Astrocyte of the hippocampus (primary cell): Measurements from ENCODE around the gene DLD.
A peak's percentile ranks its signal among the peaks of the same experiment; 100 is the strongest.
"Not testable (repeated sequence)": the region's sequence is repeated elsewhere in the genome, so short reads cannot be mapped to it uniquely, and the experiment has no call there.

Experiments used
- DNase-seq: peaks from one replicate; pipeline ENCODE4 v3.0.0; 2011; ENCODE audit warnings: low read depth, low spot score

The DLD gene

DNA sequence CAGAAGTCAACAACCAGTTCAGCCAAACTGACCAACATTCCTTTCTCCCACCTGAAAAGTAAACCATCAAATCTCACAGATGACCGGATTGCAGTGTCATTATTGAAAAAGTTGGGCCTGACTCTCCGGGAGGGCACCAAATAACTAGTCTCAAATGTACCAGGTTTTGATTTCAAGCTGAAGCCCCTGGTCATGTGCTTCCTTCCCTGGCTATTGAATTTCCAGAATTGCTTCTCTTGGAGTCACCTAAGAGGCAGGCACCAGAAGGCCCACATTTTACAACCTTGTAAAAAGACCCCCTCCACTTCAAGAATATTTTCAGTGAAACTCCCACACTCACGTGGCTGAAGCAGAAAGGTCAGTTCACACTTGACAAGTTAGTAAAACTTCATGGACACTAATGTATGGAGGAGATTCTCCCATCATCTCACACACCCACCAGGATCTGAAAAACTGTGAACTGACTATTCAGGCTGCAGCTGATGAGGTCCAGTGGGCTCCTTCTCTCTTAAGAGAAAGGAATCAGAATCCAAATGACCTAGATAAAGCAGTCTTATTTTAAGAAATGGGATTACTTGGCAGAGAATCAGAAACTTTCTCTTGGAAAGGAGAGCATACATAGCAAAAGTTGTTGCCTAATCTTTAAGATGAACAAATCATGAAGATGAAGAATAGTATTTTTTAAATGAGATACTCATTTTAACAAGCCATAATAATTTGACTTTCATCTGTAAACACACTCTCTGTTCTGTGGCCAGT, 53.6 kb downstream of the DLD start:
- peak; percentile 43 for DNase-seq

- DNase-seq, result no peak
These were observed 54.3 kb downstream of the DLD start for GRCh38 chr7:107945332-107945731.

GRCh38 chr7:107946451-107946850, 55.5 kb downstream of the DLD start:
- DNase-seq, result peak; percentile 63

- DNase-seq, result no peak
These were observed 55.9 kb downstream of the DLD start for GRCh38 chr7:107946881-107947280.

- peak; percentile 90 for DNase-seq
These were observed 57.9 kb downstream of the DLD start for GRCh38 chr7:107948645-107949442.

DNA sequence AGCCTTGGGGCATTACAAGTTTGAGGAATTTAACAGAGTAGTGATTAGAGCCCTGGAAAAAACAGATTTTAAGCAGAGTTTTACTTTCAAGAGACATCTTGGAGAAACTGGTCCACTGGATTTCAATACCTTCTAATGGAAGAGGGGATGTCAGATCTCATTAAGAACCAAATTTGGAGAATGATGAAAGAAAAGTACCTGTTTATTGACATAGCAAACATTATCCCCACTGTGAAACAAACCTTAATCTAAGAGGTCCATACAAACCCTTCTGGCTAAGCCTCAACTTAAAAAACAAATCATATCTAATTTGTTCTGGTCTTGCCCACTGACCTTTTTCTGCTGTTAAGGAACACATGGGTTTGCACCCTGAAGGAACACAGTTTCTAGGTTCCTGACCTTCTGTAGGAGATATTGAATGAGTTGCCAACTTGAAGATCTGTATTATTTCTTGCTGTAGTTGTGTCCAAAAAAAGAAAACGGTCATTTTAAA, 58.5 kb downstream of the DLD start:
- no peak for DNase-seq

DNA sequence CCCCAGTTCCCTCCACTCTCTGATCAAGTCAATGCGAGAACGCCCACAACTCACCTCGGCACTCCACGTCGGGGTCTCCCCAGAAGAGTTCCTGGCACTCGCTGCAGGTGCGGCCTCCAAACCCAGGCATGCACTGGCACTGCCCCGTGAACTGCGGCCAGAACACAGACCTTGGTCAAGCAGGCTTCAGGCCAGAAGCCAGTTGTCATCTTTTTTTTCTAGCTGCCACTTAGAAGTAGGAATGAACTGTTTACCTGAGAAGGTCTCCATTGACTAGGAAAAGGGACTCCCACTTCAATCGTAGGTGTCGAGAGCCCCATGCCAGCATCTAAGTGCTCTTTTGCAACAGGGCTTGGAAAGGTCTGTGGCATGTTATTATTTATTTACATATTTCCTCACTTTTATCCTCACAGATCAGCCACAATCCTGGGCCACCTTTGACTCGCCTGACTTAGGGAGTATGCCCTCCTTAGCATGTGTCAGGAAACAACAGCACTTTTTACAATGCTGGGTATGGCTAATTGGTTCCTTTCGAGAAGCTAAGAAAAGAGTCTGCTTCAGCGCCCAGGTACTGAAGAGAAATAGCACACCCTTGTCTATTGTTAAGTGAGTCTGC, 60.3 kb downstream of the DLD start:
- no peak for DNase-seq

- no peak for DNase-seq
These were observed 60.9 kb downstream of the DLD start for GRCh38 chr7:107951896-107952295.

DNA sequence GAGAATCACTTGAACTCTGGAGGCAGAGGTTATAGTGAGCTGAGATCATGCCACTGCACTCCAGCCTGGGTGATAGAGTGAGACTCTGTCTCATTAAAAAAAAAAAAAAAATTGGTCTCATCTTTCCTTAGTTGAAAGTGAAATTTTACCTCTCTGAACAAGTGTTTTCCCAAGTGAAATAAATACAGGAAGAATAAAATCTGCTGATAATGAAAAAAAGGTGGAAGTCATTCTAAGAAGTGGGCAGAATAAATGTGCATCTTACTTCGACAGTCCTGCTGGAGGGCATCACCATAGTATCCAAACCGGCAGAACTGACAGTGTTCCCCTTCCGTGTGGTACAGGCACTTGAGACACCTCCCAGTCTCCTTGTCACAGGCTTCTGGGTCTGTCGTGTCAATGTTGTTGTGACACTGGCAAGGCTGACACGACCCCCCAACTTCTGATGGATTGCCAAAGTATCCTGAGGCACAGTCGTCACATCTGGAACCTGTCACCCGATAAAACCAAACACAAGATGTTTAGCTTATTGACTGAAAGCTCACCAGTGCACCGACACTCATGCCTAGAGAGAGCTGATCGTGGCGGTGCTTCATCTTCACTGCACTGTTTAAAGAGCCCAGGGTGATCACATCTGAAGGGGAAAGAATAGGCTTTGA, 62.4 kb downstream of the DLD start:
- no peak for DNase-seq

DNA sequence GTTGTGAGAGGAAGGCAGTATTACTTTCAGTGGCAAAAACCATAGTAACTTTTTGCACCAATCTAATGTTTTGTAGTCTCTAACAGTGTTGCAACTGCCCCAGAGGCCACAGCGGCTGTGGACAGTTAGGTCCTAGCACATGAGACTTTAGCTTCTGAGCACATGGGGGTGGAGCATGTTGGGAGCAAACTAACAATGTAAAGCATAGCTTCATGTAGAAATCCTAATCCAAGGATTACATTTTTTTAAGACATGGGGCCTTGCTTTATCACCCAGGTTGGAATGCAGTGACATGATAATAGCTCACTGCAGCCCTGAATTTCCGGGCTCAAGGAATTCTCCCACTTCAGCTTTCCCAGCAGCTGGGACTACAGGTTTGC, 62.9 kb downstream of the DLD start:
- DNase-seq, result no peak

DNA sequence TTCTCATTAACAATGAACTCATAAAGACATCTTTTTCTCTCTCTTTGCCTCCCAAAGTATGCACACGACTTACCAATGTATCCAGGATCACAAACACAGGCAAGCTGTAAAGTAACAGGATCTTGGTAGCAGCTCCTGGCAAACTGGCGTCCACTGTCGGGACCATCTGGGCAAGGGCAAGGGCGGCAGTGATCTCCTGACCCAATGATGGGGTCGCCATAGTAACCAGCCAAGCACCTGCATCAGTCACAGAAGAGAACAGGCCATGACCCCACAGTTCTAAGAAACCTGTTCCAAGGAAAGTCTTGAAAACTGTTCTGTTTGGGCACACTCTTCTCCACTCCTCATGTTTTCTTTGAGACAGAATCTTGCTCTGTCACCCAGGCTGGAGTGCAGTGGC, 64.4 kb downstream of the DLD start:
- DNase-seq, result no peak

- not testable (repeated sequence) for DNase-seq
These were observed 66.0 kb downstream of the DLD start for GRCh38 chr7:107956950-107957349.

DNA sequence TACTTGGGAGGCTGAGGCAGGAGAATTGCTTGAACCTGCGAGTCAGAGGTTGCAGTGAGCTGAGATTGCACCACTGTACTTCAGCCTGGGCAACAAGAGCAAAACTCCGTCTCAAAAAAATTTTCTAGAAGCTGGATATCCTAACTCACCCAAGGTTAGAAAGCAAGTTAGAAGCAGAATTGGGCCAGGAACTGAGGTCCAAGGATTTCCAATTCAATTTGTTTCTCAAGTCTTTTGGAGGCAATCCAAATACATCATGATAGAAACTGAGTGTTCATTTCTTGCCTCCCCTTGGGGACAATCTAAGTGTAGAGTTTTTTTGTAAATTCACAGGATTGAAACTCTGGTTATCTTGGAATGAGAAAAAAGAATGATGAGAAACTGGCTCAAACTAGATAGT, 66.5 kb downstream of the DLD start:
- DNase-seq, result no peak

DNA sequence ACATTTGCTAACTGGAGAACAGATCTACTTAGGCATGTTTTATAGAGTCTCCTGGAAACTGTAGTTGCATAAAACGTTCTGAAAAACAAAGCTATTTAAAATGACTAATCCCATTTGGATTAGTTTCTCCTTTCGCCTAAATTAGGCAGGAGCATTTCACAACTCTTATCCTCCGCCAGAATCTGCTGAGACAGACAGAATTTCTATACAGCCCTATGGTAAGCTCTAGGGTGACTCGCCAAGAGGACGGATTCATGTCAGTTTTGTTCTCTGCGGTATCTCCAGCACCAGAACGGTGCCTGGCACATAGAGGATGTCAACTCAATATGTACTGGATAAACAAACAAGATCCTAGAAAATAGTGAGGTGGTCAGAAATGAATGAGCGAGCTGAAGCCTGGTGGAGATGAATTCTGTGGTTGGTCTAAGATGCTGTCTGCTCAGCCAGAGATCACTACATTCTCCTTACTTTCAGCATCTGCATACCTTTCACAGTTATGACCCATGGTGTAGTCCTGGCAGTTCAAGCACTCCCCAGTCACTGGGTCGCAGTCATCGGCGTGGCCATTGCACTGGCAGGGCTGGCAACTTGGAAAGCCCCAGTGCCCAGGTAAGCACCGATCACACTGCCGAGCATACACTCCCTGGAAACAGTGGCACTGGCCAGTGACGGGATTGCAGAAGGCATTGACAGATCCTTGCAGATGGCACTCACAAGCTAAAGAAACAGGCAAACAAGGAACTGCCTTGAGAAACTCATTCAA, 68.0 kb downstream of the DLD start:
- peak; percentile 70 for DNase-seq

- no peak for DNase-seq
These were observed 68.5 kb downstream of the DLD start for GRCh38 chr7:107959527-107959898.

- DNase-seq, result no peak
These were observed 69.3 kb downstream of the DLD start for GRCh38 chr7:107960272-107960671.

- no peak for DNase-seq
These were observed 70.4 kb downstream of the DLD start for GRCh38 chr7:107961405-107961804.

DNA sequence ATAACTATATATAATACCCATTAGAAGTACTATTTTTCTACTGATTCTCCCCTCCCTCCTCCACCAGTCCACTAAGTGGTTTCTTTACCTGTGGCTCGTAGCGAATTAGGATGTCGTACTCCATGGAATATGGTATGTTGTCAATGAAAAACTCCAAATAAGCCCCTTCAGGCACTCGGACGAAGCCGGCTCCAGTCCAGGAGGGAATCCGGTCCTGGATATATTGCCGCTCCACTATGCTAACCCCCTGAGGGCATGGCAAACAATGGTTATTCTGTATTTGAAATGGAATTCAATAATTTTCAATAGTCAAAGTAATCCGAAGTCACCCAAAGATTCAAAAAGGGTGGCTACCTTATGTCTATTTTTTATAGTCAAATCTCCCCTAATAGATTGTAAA, 71.8 kb downstream of the DLD start:
- no peak for DNase-seq

- no peak for DNase-seq
These were observed 73.5 kb downstream of the DLD start for GRCh38 chr7:107964510-107964909.

DNA sequence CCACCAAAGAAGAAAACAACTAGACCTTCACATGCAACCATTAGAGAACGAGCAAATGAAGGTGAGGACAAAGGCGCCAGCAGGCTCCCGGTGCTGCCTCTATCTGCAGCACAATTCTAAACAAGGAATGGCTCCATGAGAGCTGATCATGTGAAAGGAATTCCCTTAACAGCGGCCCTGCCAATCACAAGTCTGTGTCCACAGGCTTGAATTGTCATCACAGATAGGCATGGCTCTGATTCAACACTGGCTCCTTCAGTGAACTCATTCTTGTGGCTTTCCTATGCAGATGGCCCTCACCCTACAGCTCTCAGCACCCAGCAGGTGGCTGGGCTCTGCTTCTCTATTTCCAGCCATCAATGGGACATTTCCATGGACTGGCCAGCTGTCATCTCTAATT, 75.7 kb downstream of the DLD start:
- peak; percentile 96 for DNase-seq

DNA sequence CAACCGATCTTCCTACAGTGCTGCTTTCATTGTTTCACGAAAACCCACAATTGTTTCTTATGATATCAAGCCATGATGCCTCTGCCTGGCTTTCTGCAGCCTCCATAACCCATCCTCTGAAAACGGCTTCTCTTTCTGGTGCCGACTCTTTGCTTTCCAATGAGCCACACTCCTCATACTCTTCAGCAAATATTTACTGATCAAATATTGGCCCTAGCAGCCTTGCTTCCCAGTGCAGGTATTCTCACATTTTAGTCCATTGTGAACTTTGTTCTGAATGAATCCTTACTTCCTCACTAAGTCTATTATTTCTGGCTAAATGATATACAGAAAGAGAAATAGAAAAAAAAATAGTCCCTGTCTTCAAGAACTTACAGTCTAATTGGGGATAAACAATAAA, 76.4 kb downstream of the DLD start:
- DNase-seq, result no peak
